ENCODE data around the gene TMEM50B. TPM values are rescaled to one million over a fixed set of nuclear protein-coding genes. Genes with fewer than 3 reads are reported as not detected.
A peak's percentile ranks its signal among the peaks of the same experiment; 100 is the strongest.
"Not testable (repeated sequence)": the region's sequence is repeated elsewhere in the genome, so short reads cannot be mapped to it uniquely, and the experiment has no call there.

Gene TMEM50B
- total RNA-seq, 4 donors from 2014 or later: 43.3 to 116 (median 76.7) TPM

- no peak for DNase-seq
- no peaks in the 10 kb centered on the region for H3K36me3 ChIP-seq
- no peak overlapping the region for H3K27ac ChIP-seq
- no peak overlapping the region for H3K4me3 ChIP-seq
- TF ChIP-seq POLR2A (IDR thresholded peaks at IDR 0.05): no peak
- TF ChIP-seq CTCF (IDR thresholded peaks at IDR 0.05): no peak
- no peaks in the 10 kb centered on the region for H3K9me3 ChIP-seq
- no peaks in the 10 kb centered on the region for H3K4me1 ChIP-seq
- no peaks in the 10 kb centered on the region for H3K27me3 ChIP-seq
- intact Hi-C loops (cut with DNase I; ENCODE audit: low total_unique reads): no loop called here
Measured at GRCh38 chr21:33412832-33413519, 66.8 kb downstream of the TMEM50B start.

GRCh38 chr21:33412439-33412831, 67.3 kb downstream of the TMEM50B start:
- intact Hi-C loops (cut with DNase I; ENCODE audit: low total_unique reads); H3K27me3 ChIP-seq; DNase-seq; H3K9me3 ChIP-seq; H3K4me1 ChIP-seq; H3K4me3 ChIP-seq; H3K36me3 ChIP-seq; H3K27ac ChIP-seq: not testable (repeated sequence)

GRCh38 chr21:33411949-33412430, 67.8 kb downstream of the TMEM50B start:
- Histone ChIP-seq H3K4me1 (no peaks in the 10 kb centered on the region), H3K27me3 (no peaks in the 10 kb centered on the region), H3K9me3 (no peaks in the 10 kb centered on the region), H3K27ac (no peak overlapping the region), H3K36me3 (no peaks in the 10 kb centered on the region), H3K4me3 (no peak overlapping the region)
- no peak for TF ChIP-seq CTCF (IDR thresholded peaks at IDR 0.05)
- no peak for TF ChIP-seq POLR2A (IDR thresholded peaks at IDR 0.05)
- DNase-seq: no peak
- intact Hi-C loops (cut with DNase I; ENCODE audit: low total_unique reads): no loop called here

GRCh38 chr21:33406493-33406892, 73.3 kb downstream of the TMEM50B start:
- intact Hi-C loops (cut with DNase I; ENCODE audit: low total_unique reads): no loop called here
- H3K4me3 ChIP-seq: no peak overlapping the region
- TF ChIP-seq POLR2A (IDR thresholded peaks at IDR 0.05) (no peak), CTCF (IDR thresholded peaks at IDR 0.05) (no peak)
- H3K36me3 ChIP-seq: no peaks in the 10 kb centered on the region
- DNase-seq: no peak
- H3K27me3 ChIP-seq: no peaks in the 10 kb centered on the region
- H3K4me1 ChIP-seq: no peaks in the 10 kb centered on the region
- no peak overlapping the region for H3K27ac ChIP-seq
- H3K9me3 ChIP-seq: no peaks in the 10 kb centered on the region

GRCh38 chr21:33403786-33404585, 75.8 kb downstream of the TMEM50B start:
- no peak for TF ChIP-seq CTCF (IDR thresholded peaks at IDR 0.05)
- peak in 1 of 2 donors; percentile 10 for TF ChIP-seq POLR2A (IDR thresholded peaks at IDR 0.05)
- Histone ChIP-seq H3K36me3 (no peaks in the 10 kb centered on the region), H3K9me3 (no peaks in the 10 kb centered on the region), H3K27ac (peak overlapping the region; percentile 83 to 93), H3K4me1 (no peaks in the 10 kb centered on the region), H3K27me3 (no peaks in the 10 kb centered on the region), H3K4me3 (peak overlapping the region; percentile 60 to 91)
- intact Hi-C loops (cut with DNase I; ENCODE audit: low total_unique reads): no loop called here
- peak; percentile 54 to 63 for DNase-seq

All from uterus (tissue), 4 donors.